ENCODE data around the gene RBMS3. TPM values are rescaled to one million over a fixed set of nuclear protein-coding genes. Genes with fewer than 3 reads are reported as not detected.

The RBMS3 gene
- total RNA-seq, 2 donors from 2014 or later = 27.3 to 51.4 TPM

- Histone ChIP-seq H3K27me3 (no peaks in the 10 kb centered on the region), H3K9me3 (no peaks in the 10 kb centered on the region), H3K36me3 (no peaks in the 10 kb centered on the region), H3K4me1 (peaks cover 0 to 48% of the 10 kb centered on the region in 2 donors), H3K4me3 (no peak overlapping the region), H3K27ac (no peak overlapping the region)
- TF ChIP-seq CTCF (IDR thresholded peaks at IDR 0.05) = no peak
- no peak for DNase-seq (ENCODE audit: low spot score)
Measured at GRCh38 chr3:29755416-29755815, 474.5 kb downstream of the RBMS3 start.

GRCh38 chr3:29757054-29757777, 476.3 kb downstream of the RBMS3 start:
- no peaks in the 10 kb centered on the region for H3K27me3 ChIP-seq
- peak overlapping the region; percentile 17 to 89 for H3K27ac ChIP-seq
- peaks cover 0 to 51% of the 10 kb centered on the region in 2 donors for H3K4me1 ChIP-seq
- no peak for TF ChIP-seq CTCF (IDR thresholded peaks at IDR 0.05)
- no peak overlapping the region for H3K4me3 ChIP-seq
- DNase-seq (ENCODE audit: low spot score) = no peak
- H3K9me3 ChIP-seq = no peaks in the 10 kb centered on the region
- no peaks in the 10 kb centered on the region for H3K36me3 ChIP-seq

GRCh38 chr3:29758108-29758433, 477.2 kb downstream of the RBMS3 start:
- H3K4me3 ChIP-seq = no peak overlapping the region
- H3K27me3 ChIP-seq = no peaks in the 10 kb centered on the region
- peak overlapping the region; percentile 81 to 89 for H3K27ac ChIP-seq
- peaks cover 0 to 51% of the 10 kb centered on the region in 2 donors for H3K4me1 ChIP-seq
- no peaks in the 10 kb centered on the region for H3K36me3 ChIP-seq
- no peak for DNase-seq (ENCODE audit: low spot score)
- no peaks in the 10 kb centered on the region for H3K9me3 ChIP-seq
- TF ChIP-seq CTCF (IDR thresholded peaks at IDR 0.05) = no peak

- Histone ChIP-seq H3K27me3 (no peaks in the 10 kb centered on the region), H3K36me3 (no peaks in the 10 kb centered on the region), H3K9me3 (no peaks in the 10 kb centered on the region), H3K4me1 (peaks cover 0 to 51% of the 10 kb centered on the region in 2 donors), H3K4me3 (peak overlapping the region in 1 of 2 donors; percentile 20), H3K27ac (peak overlapping the region; percentile 81 to 89)
- no peak for TF ChIP-seq CTCF (IDR thresholded peaks at IDR 0.05)
- no peak for DNase-seq (ENCODE audit: low spot score)
Measured at GRCh38 chr3:29758434-29759322, 477.8 kb downstream of the RBMS3 start.

GRCh38 chr3:29759411-29760225, 478.7 kb downstream of the RBMS3 start:
- H3K9me3 ChIP-seq = no peaks in the 10 kb centered on the region
- no peak for TF ChIP-seq CTCF (IDR thresholded peaks at IDR 0.05)
- peaks cover 0 to 58% of the 10 kb centered on the region in 2 donors for H3K4me1 ChIP-seq
- H3K27me3 ChIP-seq = no peaks in the 10 kb centered on the region
- peak overlapping the region in 1 of 2 donors; percentile 20 for H3K4me3 ChIP-seq
- H3K27ac ChIP-seq = peak overlapping the region; percentile 81 to 89
- H3K36me3 ChIP-seq = no peaks in the 10 kb centered on the region
- DNase-seq (ENCODE audit: low spot score) = peak; percentile 67
